ENCODE data around the gene CRKL.
"Not testable (repeated sequence)": the region's sequence is repeated elsewhere in the genome, so short reads cannot be mapped to it uniquely, and the experiment has no call there.

Gene CRKL

GRCh38 chr22:20916916-20917810 lies at the start of gene CRKL:
Gene CRKL, plus strand, starts transcription at chr22:20917407. Its CDS starts 528 bp downstream, at chr22:20917935.
- DNase-seq: peak; percentile 95

- DNase-seq: no peak
Observed at GRCh38 chr22:20868025-20868962, 48.9 kb upstream of the CRKL start.

- DNase-seq: no peak
Observed at GRCh38 chr22:20869234-20869633, 48.0 kb upstream of the CRKL start.

GRCh38 chr22:20873214-20873613 lies 44.0 kb upstream of the CRKL start:
- no peak for DNase-seq

- no peak for DNase-seq
Observed at GRCh38 chr22:20875296-20875695, 41.9 kb upstream of the CRKL start.

- no peak for DNase-seq
Observed at GRCh38 chr22:20877715-20878114, 39.5 kb upstream of the CRKL start.

- no peak for DNase-seq
Observed at GRCh38 chr22:20881231-20881630, 36.0 kb upstream of the CRKL start.

- DNase-seq: no peak
Observed at GRCh38 chr22:20881869-20882815, 35.1 kb upstream of the CRKL start.

GRCh38 chr22:20882855-20883254 lies 34.4 kb upstream of the CRKL start:
- DNase-seq: no peak

GRCh38 chr22:20884454-20884853 lies 32.8 kb upstream of the CRKL start:
- DNase-seq: no peak

GRCh38 chr22:20885017-20885556 lies 32.1 kb upstream of the CRKL start:
- DNase-seq: no peak

GRCh38 chr22:20885557-20886323 lies 31.5 kb upstream of the CRKL start:
- peak; percentile 26 for DNase-seq

- DNase-seq: no peak
Observed at GRCh38 chr22:20887375-20887774, 29.8 kb upstream of the CRKL start.

- no peak for DNase-seq
Observed at GRCh38 chr22:20889025-20889704, 28.0 kb upstream of the CRKL start.

- no peak for DNase-seq
Observed at GRCh38 chr22:20889904-20890540, 27.2 kb upstream of the CRKL start.

- DNase-seq: no peak
Observed at GRCh38 chr22:20890975-20891374, 26.2 kb upstream of the CRKL start.

- not testable (repeated sequence) for DNase-seq
Observed at GRCh38 chr22:20897737-20898136, 19.5 kb upstream of the CRKL start.

GRCh38 chr22:20899827-20900423 lies 17.3 kb upstream of the CRKL start:
- no peak for DNase-seq
